HG03575 (cell line): Measurements from ENCODE around the gene CLDN7.
"Not testable (repeated sequence)": the region's sequence is repeated elsewhere in the genome, so short reads cannot be mapped to it uniquely, and the experiment has no call there.

ENCODE experiments used
- ATAC-seq: cut with Tn5 transposase; IDR thresholded peaks from one replicate; pipeline ENCODE4 v1.9.1; 2021; ENCODE audit not compliant: unreplicated experiment, insufficient number of reproducible peaks, low FRiP score; ENCODE audit errors: extremely low read depth

The CLDN7 gene

GRCh38 chr17:7259555-7259889 lies 2.8 kb downstream of the CLDN7 start:
- ATAC-seq = no peak

DNA sequence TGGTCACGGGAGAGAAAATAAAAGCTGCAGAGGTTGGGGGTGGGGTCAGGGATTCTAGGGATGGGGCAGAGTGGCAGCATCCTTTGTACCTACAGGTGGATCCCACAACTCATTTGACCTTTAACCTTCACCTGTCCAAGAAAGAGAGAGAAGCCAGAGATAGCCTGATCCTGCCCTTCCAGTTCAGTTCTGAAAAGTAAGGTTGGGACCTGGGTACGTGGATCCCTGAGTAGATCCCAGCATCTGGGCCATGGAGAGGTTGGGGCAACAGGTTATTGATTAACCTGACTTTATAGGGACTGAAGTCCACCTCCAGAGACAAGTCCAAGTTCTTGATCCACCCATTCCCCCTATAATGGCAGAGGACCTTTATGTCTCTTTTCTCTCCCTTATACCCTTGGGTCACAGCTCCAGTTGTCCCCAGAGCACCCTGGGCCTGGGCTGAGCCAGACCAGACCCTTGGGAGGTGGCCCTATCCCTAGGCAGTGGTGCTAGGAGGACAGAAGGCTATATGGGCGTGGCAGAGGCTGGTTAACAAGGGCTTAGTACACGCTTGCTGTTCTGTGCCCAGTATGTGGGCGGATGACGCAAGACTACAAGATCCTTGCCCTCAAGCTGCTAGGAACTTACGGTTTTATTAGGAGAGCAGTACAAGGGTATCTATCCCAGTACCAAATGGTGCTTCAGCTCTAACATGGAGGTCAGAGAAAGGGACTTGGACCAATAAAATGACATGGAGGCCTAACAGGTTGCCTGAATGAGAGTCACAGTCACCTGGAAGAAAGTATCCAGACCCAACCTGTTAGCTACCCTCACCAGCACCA lies 3.3 kb downstream of the CLDN7 start:
- ATAC-seq = no peak

DNA sequence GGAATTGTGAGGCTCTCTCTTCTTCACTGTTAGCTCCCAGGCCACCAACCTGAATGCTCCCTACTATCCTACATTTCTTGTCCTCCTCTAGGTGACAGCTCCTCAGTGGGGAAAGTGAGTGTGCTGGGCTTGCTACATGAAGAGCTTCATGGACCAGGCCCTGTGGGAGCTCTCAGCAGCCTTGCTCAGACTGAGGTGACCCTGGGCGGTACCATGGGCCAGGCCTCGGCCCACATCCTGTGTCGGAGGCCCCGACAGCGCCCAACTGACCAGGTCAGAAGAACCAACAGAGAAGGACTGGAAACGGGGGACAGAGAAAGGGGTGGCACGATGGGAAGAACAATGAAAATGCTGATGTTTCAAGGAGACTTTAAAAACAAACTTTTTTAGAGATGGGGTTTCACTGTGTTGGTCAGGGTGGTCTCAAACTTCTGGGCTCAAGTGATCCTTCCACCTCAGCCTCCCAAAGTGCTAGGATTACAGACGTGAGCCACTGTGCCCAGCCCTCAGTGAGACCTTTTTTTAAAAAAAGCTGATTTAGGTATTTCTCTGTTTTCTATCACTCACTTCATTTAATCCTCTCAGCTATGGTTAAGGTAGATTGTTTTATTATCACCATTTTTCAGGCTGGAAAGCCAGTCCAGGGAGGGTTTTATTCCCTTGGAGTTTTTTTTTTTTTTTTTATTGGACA lies 5.4 kb downstream of the CLDN7 start:
- no peak for ATAC-seq

- ATAC-seq = no peak
Observed at GRCh38 chr17:7254511-7254910, 7.8 kb downstream of the CLDN7 start.

DNA sequence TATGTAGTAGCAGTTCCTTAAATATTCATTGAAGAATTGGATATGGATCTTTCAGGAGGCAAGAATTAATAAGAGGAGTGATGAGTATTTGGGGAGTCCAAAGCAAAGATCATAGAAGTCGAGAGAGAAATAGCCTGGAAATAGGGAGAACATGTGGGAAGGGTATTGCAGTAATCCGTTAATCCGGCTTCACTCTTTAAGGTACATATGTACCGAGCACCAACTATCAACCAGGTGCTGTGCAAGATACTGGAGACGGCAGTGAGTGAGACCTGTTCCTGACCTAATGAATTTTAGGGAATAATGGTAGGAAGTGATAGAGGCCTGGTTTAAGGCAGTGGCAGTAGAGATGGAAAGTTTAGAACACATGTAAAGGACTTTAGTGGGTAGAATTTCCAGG lies 9.2 kb downstream of the CLDN7 start:
- ATAC-seq = no peak

- ATAC-seq = no peak
Observed at GRCh38 chr17:7252176-7253043, 9.9 kb downstream of the CLDN7 start, which contains the start of gene ELP5. TSS of gene ELP5 (plus strand) at chr17:7252215. CDS start at chr17:7252551, 336 bp downstream.

GRCh38 chr17:7251661-7252175 lies 10.6 kb downstream of the CLDN7 start, which contains the start of gene CTDNEP1:
TSS of gene CTDNEP1 (minus strand) at chr17:7251734. CDS start at chr17:7251296, 438 bp downstream.
- ATAC-seq = peak; percentile 61

DNA sequence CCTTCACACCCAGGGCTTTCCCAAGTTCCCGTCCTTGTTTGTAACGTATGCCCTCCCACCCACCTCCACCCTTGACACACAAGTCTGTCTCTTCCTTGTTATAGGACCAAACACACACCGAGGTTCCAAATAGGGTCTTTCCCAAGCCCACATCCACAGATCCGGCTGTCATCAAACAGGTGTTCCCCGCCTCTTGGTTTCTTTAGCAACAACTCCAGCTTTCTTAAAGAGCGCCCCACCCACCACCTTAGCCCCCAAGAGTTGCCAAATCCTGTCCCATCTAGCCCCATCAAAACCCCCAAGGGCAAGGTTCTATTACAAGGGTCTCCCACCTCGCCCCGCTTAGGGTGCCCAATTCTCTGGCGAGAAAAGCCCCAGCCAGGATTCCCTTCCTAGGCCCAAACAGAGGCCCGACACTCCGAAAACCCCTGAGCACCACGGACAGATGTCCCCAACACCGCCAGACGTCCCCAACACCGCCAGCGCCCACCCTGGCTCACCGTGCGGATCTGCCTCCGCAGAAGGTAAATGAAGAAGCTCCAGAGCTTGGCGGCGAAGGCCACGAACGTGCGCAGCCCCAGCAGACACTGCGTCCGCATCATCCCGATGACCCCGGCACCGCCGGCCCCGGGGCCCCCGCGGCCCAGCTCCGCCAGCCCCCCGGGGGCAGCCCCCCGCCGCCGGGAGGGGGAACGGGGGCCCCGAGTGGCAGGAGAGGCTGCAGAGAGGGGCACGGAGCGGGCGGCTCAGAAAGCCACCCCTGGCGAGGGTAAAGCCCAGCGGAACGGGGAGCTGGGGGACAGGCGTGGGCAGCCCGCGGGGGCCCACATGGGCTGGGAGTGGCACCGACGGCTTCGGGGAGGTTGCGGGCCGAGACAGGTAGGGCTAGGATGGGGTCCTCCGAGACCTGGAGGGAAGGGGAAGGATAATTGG lies 11.3 kb downstream of the CLDN7 start:
- no peak for ATAC-seq

DNA sequence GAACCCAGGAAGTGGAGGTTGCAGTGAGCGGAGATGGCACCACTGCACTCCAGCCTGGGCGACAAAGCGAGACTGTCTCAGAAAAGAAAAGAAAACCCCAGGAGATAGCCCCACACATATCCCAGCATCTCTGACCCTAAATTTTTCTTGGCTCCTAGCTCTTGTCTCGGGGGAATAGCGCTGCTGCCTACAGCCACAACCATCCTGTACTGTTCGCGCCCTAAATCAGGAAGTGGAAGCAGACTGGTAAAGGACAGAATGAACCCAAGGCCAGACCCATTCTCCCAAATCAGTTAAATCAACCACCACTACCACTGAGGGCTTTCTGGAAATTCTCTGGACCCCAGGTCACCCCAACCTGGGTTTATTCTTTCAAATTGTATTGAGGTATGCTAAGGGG lies 12.4 kb downstream of the CLDN7 start:
- no peak for ATAC-seq

GRCh38 chr17:7249214-7249613 lies 13.1 kb downstream of the CLDN7 start:
- ATAC-seq = no peak

GRCh38 chr17:7248796-7249195 lies 13.5 kb downstream of the CLDN7 start:
- ATAC-seq = no peak

DNA sequence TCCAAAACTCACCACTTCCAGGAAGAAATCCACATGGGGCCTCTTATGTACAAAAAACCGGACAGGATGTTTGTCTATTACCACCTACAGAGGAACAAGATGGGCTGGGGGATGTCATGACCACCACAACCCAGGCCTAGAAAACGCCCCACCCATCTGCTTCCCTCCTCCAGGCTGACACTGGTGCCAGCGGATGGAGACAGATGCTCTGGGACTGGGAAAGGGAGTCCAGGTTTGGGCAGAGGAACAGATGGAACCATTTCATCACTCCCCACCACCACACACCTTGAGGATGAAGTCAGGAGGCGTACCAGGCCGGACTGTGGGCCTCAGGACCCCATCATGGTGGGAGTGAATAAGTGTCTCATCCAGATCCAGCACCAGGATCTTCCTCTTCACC lies 15.5 kb downstream of the CLDN7 start:
- no peak for ATAC-seq

DNA sequence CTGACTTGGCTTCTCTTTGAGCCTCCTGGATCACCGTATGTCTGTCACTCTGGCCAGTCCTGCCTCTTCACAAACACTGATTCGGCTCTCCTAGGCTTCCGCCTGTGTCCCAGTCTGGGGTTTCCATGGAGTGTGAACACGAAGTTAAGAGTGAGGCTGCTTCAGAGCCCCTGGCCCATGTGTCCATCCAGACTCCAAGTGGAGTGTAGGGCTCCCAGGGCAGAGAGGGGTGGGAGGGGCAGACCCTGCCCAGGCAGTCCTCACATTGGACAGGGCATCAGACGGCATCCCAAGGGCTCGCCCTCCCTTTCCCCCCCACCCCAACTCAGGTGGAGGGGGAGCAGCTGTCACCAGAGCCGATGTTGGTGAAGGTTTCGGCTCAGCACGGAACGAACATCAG lies 18.4 kb downstream of the CLDN7 start:
- ATAC-seq = not testable (repeated sequence)

DNA sequence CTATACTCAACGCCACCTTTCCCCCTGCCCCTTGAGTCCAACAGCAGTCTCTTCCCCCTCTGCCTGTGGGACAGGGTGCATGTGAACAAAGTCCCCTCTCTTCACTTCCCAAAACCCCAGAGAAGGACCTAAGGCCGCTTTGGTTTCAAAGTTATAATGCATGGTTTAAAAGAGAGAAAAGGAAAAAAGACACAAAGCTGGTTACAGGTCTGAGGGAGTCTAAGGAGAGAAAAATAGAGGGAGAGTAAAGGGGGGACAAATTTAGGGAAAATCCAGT lies 18.9 kb downstream of the CLDN7 start:
- ATAC-seq = no peak

DNA sequence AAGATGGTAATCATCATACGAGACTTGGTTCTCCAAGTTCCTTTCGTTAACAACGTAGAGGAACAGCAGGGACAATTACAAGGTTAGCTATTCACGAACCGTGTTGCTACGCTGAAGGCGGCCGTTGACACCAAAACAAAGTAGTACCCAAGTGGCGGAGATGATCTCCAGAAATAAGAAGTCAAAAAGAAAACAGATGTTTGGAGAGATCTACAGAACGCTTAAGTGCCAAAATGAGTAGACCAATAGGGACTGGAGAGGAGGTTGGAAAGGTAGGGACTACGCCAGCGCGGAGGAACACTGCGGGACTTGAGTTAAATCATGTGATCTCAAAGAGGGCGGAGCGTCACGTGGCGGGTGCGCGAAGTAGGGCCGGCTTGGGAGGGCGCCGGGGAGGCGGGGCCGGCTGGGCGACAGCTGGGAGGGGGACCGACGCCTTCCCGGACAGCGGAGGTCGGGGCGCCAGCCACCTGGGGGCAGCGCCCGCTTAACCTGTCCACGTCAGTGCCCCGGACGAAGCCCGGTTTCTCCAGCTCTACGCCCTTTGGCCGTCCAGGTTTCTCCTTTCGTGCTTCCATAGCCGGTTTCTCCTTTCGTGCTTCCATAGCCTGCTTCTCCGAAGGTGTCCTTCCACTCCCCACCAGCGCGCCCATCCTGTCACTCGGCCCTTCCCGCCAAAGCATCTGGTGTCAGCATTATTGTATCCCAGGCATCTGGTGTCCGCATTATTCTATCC lies 19.4 kb downstream of the CLDN7 start:
- ATAC-seq = no peak

GRCh38 chr17:7241783-7242716 lies 20.2 kb downstream of the CLDN7 start, which contains the start of gene GABARAP:
TSS of gene GABARAP (minus strand) at chr17:7242449. CDS start at chr17:7242330, 119 bp downstream.
- ATAC-seq = no peak
